Transverse colon (tissue), 4 donors: ENCODE data around the gene TYRO3. TPM values are rescaled to one million over a fixed set of nuclear protein-coding genes. Genes with fewer than 3 reads are reported as not detected.

ENCODE experiments used
- DNase-seq: peaks from one replicate; pipeline ENCODE4 v3.0.0-alpha.2; 2019
- H3K27ac ChIP-seq, 4 donors: fragments of 200-600 bp; sonication (generic); 2 replicates each; pipeline ENCODE4 v1.5.1; 2016 to 2018; ENCODE audit warnings: inconsistent platforms in 4 of 4
- H3K27me3 ChIP-seq: fragments of 200-600 bp; sonication (generic); 2 replicates; pipeline ENCODE4 v1.5.1; 2017; ENCODE audit warnings: inconsistent platforms
- H3K36me3 ChIP-seq, 4 donors: fragments of 200-600 bp; sonication (generic); 2 replicates each; pipeline ENCODE4 v1.5.1; 2017 to 2019; ENCODE audit warnings: inconsistent platforms in 4 of 4
- H3K4me1 ChIP-seq, 4 donors: fragments of 200-600 bp; sonication (generic); 2 replicates each; pipeline ENCODE4 v1.5.1; 2017 to 2020; ENCODE audit warnings: inconsistent platforms in 4 of 4
- H3K4me3 ChIP-seq, 4 donors: fragments of 200-600 bp; sonication (generic); 1 replicate in 1 of 4; 2 replicates in 3 of 4; pipeline versions ENCODE4 v1.5.1 to v1.6.1; 2017 to 2019; ENCODE audit warnings: inconsistent platforms in 4 of 4
- H3K9me3 ChIP-seq, 2 donors: fragments of 200-600 bp; sonication (generic); 2 replicates each; pipeline ENCODE4 v1.5.1; 2017 to 2019; ENCODE audit warnings: inconsistent platforms in 2 of 2
- CTCF ChIP-seq, 5 experiments: fragments of 200-600 bp in 3 of 5; fragments of 450-650 bp in 2 of 5; sonication (generic) in 3 of 5; IDR thresholded peaks; 1 replicate in 2 of 5; 2 replicates in 3 of 5; pipeline ENCODE4 v1.5.1; 2016 to 2017; ENCODE audit warnings: antibody characterized with exemption in 5 of 5, inconsistent platforms in 3 of 5, mild to moderate bottlenecking in 2 of 5, moderate library complexity in 1 of 5
- EP300 ChIP-seq: sonication (generic); formaldehyde crosslinking; IDR thresholded peaks from one replicate; pipeline ENCODE4 v1.6.1; 2017; ENCODE audit warnings: antibody characterized with exemption, low read depth
- POLR2A ChIP-seq: fragments of 450-650 bp; IDR thresholded peaks from one replicate; pipeline ENCODE4 v1.6.1; 2016; ENCODE audit warnings: antibody characterized with exemption, mild to moderate bottlenecking, moderate library complexity
- POLR2AphosphoS5 ChIP-seq, 3 donors: sonication (generic); formaldehyde crosslinking; IDR thresholded peaks; one replicate each; pipeline ENCODE4 v1.6.1; 2016; ENCODE audit warnings: antibody characterized with exemption in 3 of 3
- WGBS, 2 donors: methylation state at CpG; one replicate each; pipeline ENCODE4 v1.1.5; 2018; ENCODE audit warnings: low coverage in 1 of 2; 5-methylcytosine and 5-hydroxymethylcytosine counted together
- in situ Hi-C, 4 donors: fragments of 200-750 bp; cut with MboI; loops; one replicate each; pipeline versions ENCODE4 v1.15.0 to v1.15.1; 2017; ENCODE audit warnings: low sequenced_read_pairs in 3 of 4, low pct_ligation_motif_present in 1 of 4, low pct_unique_long_range_greater_than_20kb in 1 of 4
- intact Hi-C: fragments of 100-400 bp; cut with DNase I; formaldehyde crosslinking; loops from one replicate; pipeline ENCODE4 v1.15.1; 2023; ENCODE audit warnings: low total_unique reads
- total RNA-seq, 4 donors: library from RNA; depleted of rRNA; stranded (reverse); fragments of >200 nt; gene quantifications; one replicate each; pipeline ENCODE4 v1.1.0, GENCODE V29; 2016

Gene TYRO3
- total RNA-seq, 4 donors from 2014 or later: 0.60 to 1.6 (median 0.82) TPM; not detected in 1

- Histone ChIP-seq H3K4me1 (peaks cover 0 to 24% (median 15%) of the 10 kb centered on the region in 4 donors), H3K9me3 (no peaks in the 10 kb centered on the region), H3K27ac (no peak overlapping the region), H3K36me3 (no peaks in the 10 kb centered on the region), H3K27me3 (peaks cover 7% of the 10 kb centered on the region), H3K4me3 (no peak overlapping the region)
- in situ Hi-C loops (no loop called here), intact Hi-C loops (no loop called here)
- WGBS, 2 donors: 18 to 25% methylated on average over 1 to 7 of the region's 7 CpGs
- peak; percentile 55 to 76 (median 72) for TF ChIP-seq CTCF (IDR thresholded peaks at IDR 0.05)
- TF ChIP-seq POLR2AphosphoS5 (IDR thresholded peaks at IDR 0.05): no peak
- DNase-seq: peak; percentile 60
These were observed 1.2 kb upstream of the TYRO3 start for GRCh38 chr15:41557673-41558399.

GRCh38 chr15:41559239-41559782 is 299 bp downstream of the TYRO3 start:
- intact Hi-C loops: no loop called here
- TF ChIP-seq CTCF (IDR thresholded peaks at IDR 0.05) (no peak), POLR2AphosphoS5 (IDR thresholded peaks at IDR 0.05) (no peak), POLR2A (no peak)
- Histone ChIP-seq H3K4me3 (peak overlapping the region; percentile 58 to 69 (median 65)), H3K9me3 (no peaks in the 10 kb centered on the region), H3K27ac (peak overlapping the region in 2 of 4 donors; percentile 33 to 42), H3K27me3 (peaks cover 7% of the 10 kb centered on the region), H3K4me1 (peaks cover 0 to 24% (median 15%) of the 10 kb centered on the region in 4 donors), H3K36me3 (no peaks in the 10 kb centered on the region)
- WGBS, 2 donors: 0% methylated on average over 34 of the region's 60 CpGs; no CpG with 5 or more reads in 1 of the 2 donors
- DNase-seq: no peak
- in situ Hi-C loops: no loop called here

GRCh38 chr15:41560572-41560874 is 1.5 kb downstream of the TYRO3 start:
- no peaks in the 10 kb centered on the region for H3K36me3 ChIP-seq
- WGBS, 2 donors: 20 to 41% methylated on average over 1 to 2 of the region's 2 CpGs
- no peaks in the 10 kb centered on the region for H3K9me3 ChIP-seq
- H3K4me3 ChIP-seq: no peak overlapping the region
- peaks cover 7% of the 10 kb centered on the region for H3K27me3 ChIP-seq
- H3K4me1 ChIP-seq: peaks cover 0 to 24% (median 15%) of the 10 kb centered on the region in 4 donors
- no peak for DNase-seq
- no peak overlapping the region for H3K27ac ChIP-seq
- in situ Hi-C loops (no loop called here), intact Hi-C loops (no loop called here)
- TF ChIP-seq POLR2A (no peak), EP300 (no peak), CTCF (IDR thresholded peaks at IDR 0.05) (no peak), POLR2AphosphoS5 (IDR thresholded peaks at IDR 0.05) (no peak)

- no peak overlapping the region for H3K4me3 ChIP-seq
- in situ Hi-C loops: no loop called here
These were observed 2.2 kb downstream of the TYRO3 start for GRCh38 chr15:41561104-41561776.

More at GRCh38 chr15:41561104-41561776, 2.2 kb downstream of the TYRO3 start:
- 96 to 100% methylated on average over 1 to 15 of the region's 16 CpGs for WGBS, 2 donors
- Histone ChIP-seq H3K27ac (peak overlapping the region in 1 of 4 donors; percentile 41), H3K36me3 (no peaks in the 10 kb centered on the region), H3K27me3 (peaks cover 7% of the 10 kb centered on the region), H3K9me3 (no peaks in the 10 kb centered on the region), H3K4me1 (peaks cover 0 to 24% (median 15%) of the 10 kb centered on the region in 4 donors)
- TF ChIP-seq POLR2A: no peak
- no peak for TF ChIP-seq CTCF (IDR thresholded peaks at IDR 0.05)
- TF ChIP-seq EP300: no peak
- TF ChIP-seq POLR2AphosphoS5 (IDR thresholded peaks at IDR 0.05): no peak
- intact Hi-C loops: no loop called here
- no peak for DNase-seq
